Activated T-cell treated with anti-CD3 and anti-CD28 coated beads for 48 hours (primary cell): ENCODE measurements around the gene RAB2B.
"Not testable (repeated sequence)": the region's sequence is repeated elsewhere in the genome, so short reads cannot be mapped to it uniquely, and the experiment has no call there.

Experiments
- DNase-seq: peaks from one replicate; pipeline ENCODE4 v3.0.0-alpha.2; 2020; ENCODE audit warnings: low read depth

RAB2B gene

GRCh38 chr14:21486640-21487087 lies 9.9 kb upstream of the RAB2B start:
- no peak for DNase-seq

- no peak for DNase-seq
These were observed 235 bp downstream of the RAB2B start for GRCh38 chr14:21476523-21476924.

- DNase-seq: no peak
These were observed 814 bp downstream of the RAB2B start for GRCh38 chr14:21475767-21476522.

GRCh38 chr14:21467616-21468015 lies 9.1 kb downstream of the RAB2B start:
- no peak for DNase-seq

- peak; percentile 99 for DNase-seq
These were observed 20.7 kb downstream of the RAB2B start, which contains the start of gene CHD8 for GRCh38 chr14:21455912-21456667. Gene CHD8, minus strand, starts transcription at chr14:21456123. Its CDS starts 24,480 bp downstream, at chr14:21431643.

- DNase-seq: no peak
These were observed 21.2 kb downstream of the RAB2B start for GRCh38 chr14:21455592-21455911.

- DNase-seq: no peak
These were observed 21.8 kb downstream of the RAB2B start for GRCh38 chr14:21454843-21455544.

- DNase-seq: no peak
These were observed 26.9 kb downstream of the RAB2B start for GRCh38 chr14:21449899-21450216.

GRCh38 chr14:21442657-21443056 lies 34.1 kb downstream of the RAB2B start:
- DNase-seq: not testable (repeated sequence)

GRCh38 chr14:21440859-21441258 lies 35.9 kb downstream of the RAB2B start:
- DNase-seq: no peak

GRCh38 chr14:21437063-21437901 lies 39.5 kb downstream of the RAB2B start:
- DNase-seq: peak; percentile 95

- no peak for DNase-seq
These were observed 40.1 kb downstream of the RAB2B start for GRCh38 chr14:21436567-21437062.

GRCh38 chr14:21431126-21431525 lies 45.6 kb downstream of the RAB2B start:
- DNase-seq: no peak

- DNase-seq: no peak
These were observed 47.8 kb downstream of the RAB2B start for GRCh38 chr14:21428930-21429329.

- no peak for DNase-seq
These were observed 50.1 kb downstream of the RAB2B start for GRCh38 chr14:21426692-21427091.

GRCh38 chr14:21419528-21419927 lies 57.2 kb downstream of the RAB2B start:
- DNase-seq: no peak

GRCh38 chr14:21415329-21415728 lies 61.4 kb downstream of the RAB2B start:
- no peak for DNase-seq

GRCh38 chr14:21414137-21414631 lies 62.6 kb downstream of the RAB2B start:
- no peak for DNase-seq
